SK-N-SH (cell line): ENCODE data around the gene MYO19. TPM values are rescaled to one million over a fixed set of nuclear protein-coding genes. Genes with fewer than 3 reads are reported as not detected.

ENCODE experiments used
- CTCF ChIA-PET: fragments of 300-600, 350-600 bp; formaldehyde crosslinking; extraction: SDS; loops from one replicate; lab custom pipeline; 2021; lab: Yijun Ruan, JAX
- POLR2A ChIA-PET: fragments of 350-600 bp; sonication (Branson Sonifier 250); formaldehyde crosslinking; extraction: SDS; loops from one replicate; lab custom pipeline; 2020; ENCODE audit warnings: antibody characterized with exemption, inconsistent platforms; lab: Yijun Ruan, JAX
- DNase-seq: peaks from one replicate; pipeline ENCODE4 v3.0.0; 2012
- H2AFZ ChIP-seq: fragments of 200-600 bp; sonication (generic); 2 replicates; pipeline ENCODE4 v1.8.1; 2016; ENCODE audit warnings: antibody characterized with exemption, mild to moderate bottlenecking, low read depth
- H3F3A ChIP-seq: fragments of 200-600 bp; sonication (generic); replicated peaks from 2 replicates; pipeline ENCODE3; 2016; ENCODE audit warnings: antibody characterized with exemption, mild to moderate bottlenecking; ENCODE audit not compliant: insufficient read depth
- H3K27ac ChIP-seq, 2 experiments: fragments of 200-500 bp in 1 of 2; fragments of 200-600 bp in 1 of 2; sonication (Bioruptor generic) in 1 of 2; sonication (generic), shearing (Covaris generic) in 1 of 2; 2 replicates each; pipeline versions ENCODE4 v1.5.1 to v1.6.1; 2014 to 2016; ENCODE audit warnings: low read depth in 2 of 2, inconsistent platforms in 1 of 2, low read length in 1 of 2, mild to moderate bottlenecking in 1 of 2, mixed read lengths in 1 of 2
- H3K27me3 ChIP-seq: fragments of 200-600 bp; sonication (generic), shearing (Covaris generic); 2 replicates; pipeline ENCODE4 v1.6.1; 2016; ENCODE audit warnings: mixed run types; ENCODE audit not compliant: insufficient read depth
- H3K36me3 ChIP-seq, 2 experiments: fragments of 200-500 bp in 1 of 2; fragments of 200-600 bp in 1 of 2; sonication (Bioruptor generic) in 1 of 2; sonication (generic) in 1 of 2; replicated peaks in 1 of 2; 2 replicates each; pipeline versions ENCODE3 to v1.5.1; 2014 to 2016; ENCODE audit warnings: low read length in 1 of 2, mild to moderate bottlenecking in 1 of 2; ENCODE audit not compliant: insufficient read depth in 2 of 2, control insufficient read depth in 1 of 2
- H3K4me1 ChIP-seq, 2 experiments: fragments of 200-500 bp in 1 of 2; fragments of 200-600 bp in 1 of 2; sonication (Bioruptor generic) in 1 of 2; sonication (generic), shearing (Covaris generic) in 1 of 2; 2 replicates each; pipeline versions ENCODE4 v1.5.1 to v1.6.1; 2014 to 2016; ENCODE audit warnings: low read depth in 1 of 2, low read length in 1 of 2, mixed run types in 1 of 2; ENCODE audit not compliant: insufficient read depth in 2 of 2, control insufficient read depth in 1 of 2
- H3K4me2 ChIP-seq: fragments of 200-600 bp; sonication (generic), shearing (Covaris generic); 2 replicates; pipeline ENCODE4 v1.6.1; 2017; ENCODE audit warnings: mixed run types
- H3K4me3 ChIP-seq, 2 experiments: fragments of 200-500 bp in 1 of 2; fragments of 200-600 bp in 1 of 2; sonication (Bioruptor generic) in 1 of 2; sonication (generic), shearing (Covaris generic) in 1 of 2; 2 replicates each; pipeline versions ENCODE4 v1.5.1 to v1.8.1; 2014 to 2016; ENCODE audit warnings: low read depth in 2 of 2, inconsistent platforms in 1 of 2, low read length in 1 of 2, mild to moderate bottlenecking in 1 of 2, mixed read lengths in 1 of 2, moderate library complexity in 1 of 2
- H3K79me2 ChIP-seq: fragments of 200-600 bp; sonication (generic); 2 replicates; pipeline ENCODE4 v1.8.1; 2017; ENCODE audit warnings: mild to moderate bottlenecking; ENCODE audit not compliant: insufficient read depth
- H3K9ac ChIP-seq: fragments of 200-600 bp; sonication (generic); 2 replicates; pipeline ENCODE4 v1.6.1; 2017; ENCODE audit warnings: mixed run types
- H3K9me2 ChIP-seq: fragments of 200-600 bp; sonication (generic); 2 replicates; pipeline ENCODE4 v1.6.1; 2017; ENCODE audit warnings: mixed run types
- H3K9me3 ChIP-seq: fragments of 200-600 bp; sonication (generic); 2 replicates; pipeline ENCODE4 v1.6.1; 2017; ENCODE audit warnings: mixed run types, mild to moderate bottlenecking, moderate library complexity
- H4K20me1 ChIP-seq: fragments of 200-600 bp; sonication (generic); 2 replicates; pipeline ENCODE4 v1.6.1; 2017; ENCODE audit warnings: mild to moderate bottlenecking, mixed run types; ENCODE audit not compliant: insufficient read depth
- CHD2 ChIP-seq: fragments of 150-350 bp; IDR thresholded peaks from 2 replicates; pipeline ENCODE4 v1.6.1; 2018; ENCODE audit warnings: low read length; ENCODE audit not compliant: partially characterized antibody
- CTCF ChIP-seq: fragments of 200-600 bp; sonication (generic); IDR thresholded peaks from 2 replicates; pipeline ENCODE4 v1.6.1; 2017; ENCODE audit warnings: antibody characterized with exemption, mild to moderate bottlenecking, moderate library complexity
- EP300 ChIP-seq, 2 experiments: IDR thresholded peaks; 2 replicates each; pipeline versions ENCODE4 v1.4.0 to v1.6.1; 2012; ENCODE audit warnings: borderline replicate concordance in 1 of 2, low read depth in 1 of 2, low read length in 1 of 2
- EZH2phosphoT487 ChIP-seq: fragments of 200-600 bp; sonication (generic); IDR thresholded peaks from 2 replicates; pipeline ENCODE4 v1.6.1; 2017; ENCODE audit warnings: low read depth, mixed run types, mild to moderate bottlenecking, antibody characterized with exemption, moderate library complexity, borderline replicate concordance
- FOSL2 ChIP-seq: IDR thresholded peaks from 2 replicates; pipeline ENCODE4 v1.4.0; 2012; ENCODE audit warnings: low read depth, mild to moderate bottlenecking, moderate library complexity, borderline replicate concordance
- FOXJ3 ChIP-seq: sonication (generic); formaldehyde crosslinking; IDR thresholded peaks from 2 replicates; pipeline ENCODE4 v1.5.1; 2020; ENCODE audit warnings: mild to moderate bottlenecking, missing genetic modification reagents
- GATA2 ChIP-seq: sonication (generic); formaldehyde crosslinking; IDR thresholded peaks from 2 replicates; pipeline ENCODE4 v1.5.0; 2020; ENCODE audit warnings: mild to moderate bottlenecking, missing genetic modification reagents
- JUND ChIP-seq: IDR thresholded peaks from 2 replicates; pipeline ENCODE4 v1.4.0; 2012
- MEF2A ChIP-seq: IDR thresholded peaks from 2 replicates; pipeline ENCODE4 v1.4.0; 2012; ENCODE audit warnings: low read depth, borderline replicate concordance
- PBX3 ChIP-seq: IDR thresholded peaks from 2 replicates; pipeline ENCODE4; 2012
- RAD21 ChIP-seq: IDR thresholded peaks from 2 replicates; pipeline ENCODE4 v1.6.1; 2012; ENCODE audit warnings: mild to moderate bottlenecking, low read length
- RCOR1 ChIP-seq: fragments of 150-350 bp; IDR thresholded peaks from 2 replicates; pipeline ENCODE4 v1.6.1; 2017; ENCODE audit warnings: antibody characterized with exemption, low read length
- REST ChIP-seq: IDR thresholded peaks from 2 replicates; pipeline ENCODE4 v1.6.1; 2012; ENCODE audit warnings: mild to moderate bottlenecking, low read depth, low read length, moderate library complexity
- RFX5 ChIP-seq: IDR thresholded peaks from 2 replicates; pipeline ENCODE4 v1.6.1; 2012; ENCODE audit warnings: mild to moderate bottlenecking, improper control_type of control experiment, low read length
- SIN3A ChIP-seq: IDR thresholded peaks from 2 replicates; pipeline ENCODE4 v1.6.1; 2012; ENCODE audit warnings: low read depth, mild to moderate bottlenecking, low read length, moderate library complexity, borderline replicate concordance
- SMC3 ChIP-seq: IDR thresholded peaks from 2 replicates; pipeline ENCODE4 v1.6.1; 2012; ENCODE audit warnings: low read depth, low read length, improper control_type of control experiment
- TAF1 ChIP-seq: IDR thresholded peaks from 2 replicates; pipeline ENCODE4 v1.6.1; 2012; ENCODE audit warnings: low read depth, mild to moderate bottlenecking, low read length, moderate library complexity, borderline replicate concordance
- USF2 ChIP-seq: fragments of 150-350 bp; IDR thresholded peaks from 2 replicates; pipeline ENCODE4 v1.6.1; 2017; ENCODE audit warnings: antibody characterized with exemption, low read length, low read depth, borderline replicate concordance
- YY1 ChIP-seq: IDR thresholded peaks from 2 replicates; pipeline ENCODE4 v1.4.0; 2012; ENCODE audit warnings: low read depth, mild to moderate bottlenecking
- WGBS: methylation state at CpG from one replicate; pipeline ENCODE4 v1.1.6; 2017; ENCODE audit warnings: low lambda C conversion rate; 5-methylcytosine and 5-hydroxymethylcytosine counted together
- polyA plus RNA-seq, 3 experiments: library from polyadenylated mRNA; depleted of rRNA; stranded (reverse); fragments of >200 nt; gene quantifications; 2 replicates each; pipeline ENCODE4 v1.2.3, GENCODE V29; 2012

MYO19 gene
- polyA plus RNA-seq, 1 of the 3 experiments (the other 2 are of a cell fraction) = 61.6 TPM

- DNase-seq = no peak
- Histone ChIP-seq H3K9me2 (no peaks in the 10 kb centered on the region), H3K9ac (no peak overlapping the region), H3K36me3 (peaks cover 20 to 43% of the 10 kb centered on the region in 2 experiments), H3F3A (no peaks in the 10 kb centered on the region), H3K9me3 (no peaks in the 10 kb centered on the region), H3K79me2 (no peaks in the 10 kb centered on the region), H3K27ac (no peak overlapping the region), H2AFZ (no peak overlapping the region), H3K4me2 (no peak overlapping the region)
- POLR2A ChIA-PET = no interaction called here
- WGBS = 93% methylated on average over 5 of the region's 7 CpGs
- no peak for TF ChIP-seq EP300 (IDR thresholded peaks at IDR 0.05; ENCODE audit: borderline replicate concordance in 1 of 2, low read depth in 1 of 2, low read length in 1 of 2)
- no peak for TF ChIP-seq FOSL2
- TF ChIP-seq, all 33 proteins: peak for 0
- no peak overlapping the region for H3K4me3 ChIP-seq
- no peaks in the 10 kb centered on the region for H3K27me3 ChIP-seq
- CTCF ChIA-PET = no interaction called here
- no peaks in the 10 kb centered on the region for H4K20me1 ChIP-seq
- H3K4me1 ChIP-seq = peaks cover 0 to 11% of the 10 kb centered on the region in 2 experiments; a peak in 1 of 4 replicates
These were observed 31.1 kb downstream of the MYO19 start for GRCh38 chr17:36503456-36504155.

- H3K4me1 ChIP-seq = peaks cover 0 to 22% of the 10 kb centered on the region in 2 experiments; a peak in 1 of 4 replicates
- ChIA-PET CTCF (no interaction called here), POLR2A (no interaction called here)
- H3K27me3 ChIP-seq = no peaks in the 10 kb centered on the region
- H2AFZ ChIP-seq = no peak overlapping the region
- peaks cover 27 to 43% of the 10 kb centered on the region in 2 experiments for H3K36me3 ChIP-seq
- DNase-seq = no peak
- TF ChIP-seq EZH2phosphoT487 (no peak), RCOR1 (no peak), PBX3 (no peak), SIN3A (no peak), FOXJ3 (CRISPR knock-in tag) (no peak), MEF2A (no peak), RAD21 (no peak), SMC3 (no peak), RFX5 (no peak), CTCF (no peak), JUND (no peak), REST (no peak), CHD2 (no peak), FOSL2 (no peak), EP300 (IDR thresholded peaks at IDR 0.05; ENCODE audit: borderline replicate concordance in 1 of 2, low read depth in 1 of 2, low read length in 1 of 2) (no peak), USF2 (no peak), YY1 (no peak), GATA2 (CRISPR knock-in tag) (no peak), TAF1 (no peak)
- no peaks in the 10 kb centered on the region for H3K9me2 ChIP-seq
- 98% methylated on average over 6 of the region's 6 CpGs for WGBS
- H3K4me3 ChIP-seq = no peak overlapping the region
- H3K9me3 ChIP-seq = no peaks in the 10 kb centered on the region
- no peak overlapping the region for H3K4me2 ChIP-seq
- no peaks in the 10 kb centered on the region for H3K79me2 ChIP-seq
- no peaks in the 10 kb centered on the region for H3F3A ChIP-seq
- no peak overlapping the region for H3K27ac ChIP-seq
- no peak overlapping the region for H3K9ac ChIP-seq
- H4K20me1 ChIP-seq = no peaks in the 10 kb centered on the region
These were observed 32.7 kb downstream of the MYO19 start for GRCh38 chr17:36501963-36502362.
